ENCODE results near the gene TP53I11. TPM values are rescaled to one million over a fixed set of nuclear protein-coding genes. Genes with fewer than 3 reads are reported as not detected.

The TP53I11 gene
- total RNA-seq, 1 donor from 2014 or later = 110 TPM

DNA sequence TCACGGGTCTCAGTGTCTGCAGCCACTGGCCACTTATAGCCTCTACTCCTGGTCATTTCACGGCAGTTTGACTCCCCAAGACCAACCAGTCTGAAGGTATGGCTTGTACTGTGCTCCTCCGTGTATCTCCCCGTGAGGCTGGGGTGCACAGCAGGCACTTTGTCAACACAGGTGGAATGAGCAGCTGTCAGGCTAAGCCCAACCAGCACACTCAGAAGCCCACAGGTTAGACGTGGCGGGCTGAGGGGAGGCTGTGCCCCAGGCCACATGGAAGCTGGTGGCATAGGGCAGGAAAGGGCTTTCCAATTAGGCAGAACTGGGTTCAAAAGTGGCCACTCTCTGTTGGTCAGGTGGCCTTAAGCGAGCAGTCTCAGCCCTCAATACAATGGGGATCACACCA lies 7.0 kb downstream of the TP53I11 start:
- no peak for TF ChIP-seq CTCF (IDR thresholded peaks at IDR 0.05)
- Histone ChIP-seq H3K27me3 (no peaks in the 10 kb centered on the region), H3K36me3 (no peaks in the 10 kb centered on the region), H3K9me3 (no peaks in the 10 kb centered on the region), H3K4me1 (peaks cover 44% of the 10 kb centered on the region), H3K4me3 (no peak overlapping the region), H3K27ac (no peak overlapping the region)
- ATAC-seq (no peak), DNase-seq (no peak)
- intact Hi-C loops (cut with DNase I) = no loop called here

- Histone ChIP-seq H3K4me1 (peaks cover 38% of the 10 kb centered on the region), H3K27ac (no peak overlapping the region), H3K9me3 (no peaks in the 10 kb centered on the region), H3K4me3 (no peak overlapping the region), H3K27me3 (no peaks in the 10 kb centered on the region), H3K36me3 (no peaks in the 10 kb centered on the region)
- peak; percentile 78 for ATAC-seq
- peak; percentile 71 for DNase-seq
- TF ChIP-seq CTCF (IDR thresholded peaks at IDR 0.05) = no peak
- intact Hi-C loops (cut with DNase I) = no loop called here
These were observed 7.6 kb downstream of the TP53I11 start for GRCh38 chr11:44943118-44943517.

DNA sequence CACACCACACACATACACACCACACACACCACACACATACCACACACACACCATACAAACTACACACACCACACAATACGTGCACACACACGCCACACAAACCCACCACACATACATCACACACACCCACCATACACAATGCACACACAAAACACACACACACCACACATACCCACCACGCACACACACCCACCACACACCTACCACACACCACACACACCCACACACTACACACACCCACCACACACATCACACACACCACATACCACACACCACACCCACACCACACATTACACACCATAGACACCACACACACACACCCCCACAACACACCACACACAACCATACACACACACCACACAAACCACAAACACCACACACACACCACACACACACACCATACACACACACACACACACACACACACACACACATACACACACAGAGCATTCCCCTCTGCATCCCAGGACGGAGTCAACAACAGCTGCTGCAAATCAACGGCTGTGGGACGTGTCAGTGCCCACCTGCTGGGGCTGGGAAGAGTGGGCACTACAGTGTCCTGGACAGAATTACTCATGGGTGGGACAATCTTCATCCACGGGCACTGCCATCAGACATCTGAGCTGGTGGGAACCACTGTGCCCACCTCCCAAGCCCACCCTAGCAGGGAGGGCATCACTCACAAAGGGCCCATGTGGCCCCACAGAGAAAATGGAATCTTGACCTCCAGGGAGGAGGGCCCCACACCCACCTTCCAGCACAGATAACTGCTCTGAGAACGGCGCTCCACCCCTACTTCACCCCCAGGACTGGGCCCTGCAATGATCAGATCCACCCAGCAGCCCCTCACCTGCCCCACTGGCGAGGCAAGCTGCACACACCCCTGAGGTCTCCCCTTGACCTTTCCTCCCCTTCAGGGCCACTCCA lies 8.4 kb downstream of the TP53I11 start:
- Histone ChIP-seq H3K9me3 (no peaks in the 10 kb centered on the region), H3K27ac (no peak overlapping the region), H3K4me3 (no peak overlapping the region), H3K4me1 (peaks cover 30% of the 10 kb centered on the region), H3K36me3 (peaks cover 6% of the 10 kb centered on the region), H3K27me3 (no peaks in the 10 kb centered on the region)
- no peak for TF ChIP-seq CTCF (IDR thresholded peaks at IDR 0.05)
- intact Hi-C loops (cut with DNase I) = no loop called here
- DNase-seq = no peak
- ATAC-seq = no peak

DNA sequence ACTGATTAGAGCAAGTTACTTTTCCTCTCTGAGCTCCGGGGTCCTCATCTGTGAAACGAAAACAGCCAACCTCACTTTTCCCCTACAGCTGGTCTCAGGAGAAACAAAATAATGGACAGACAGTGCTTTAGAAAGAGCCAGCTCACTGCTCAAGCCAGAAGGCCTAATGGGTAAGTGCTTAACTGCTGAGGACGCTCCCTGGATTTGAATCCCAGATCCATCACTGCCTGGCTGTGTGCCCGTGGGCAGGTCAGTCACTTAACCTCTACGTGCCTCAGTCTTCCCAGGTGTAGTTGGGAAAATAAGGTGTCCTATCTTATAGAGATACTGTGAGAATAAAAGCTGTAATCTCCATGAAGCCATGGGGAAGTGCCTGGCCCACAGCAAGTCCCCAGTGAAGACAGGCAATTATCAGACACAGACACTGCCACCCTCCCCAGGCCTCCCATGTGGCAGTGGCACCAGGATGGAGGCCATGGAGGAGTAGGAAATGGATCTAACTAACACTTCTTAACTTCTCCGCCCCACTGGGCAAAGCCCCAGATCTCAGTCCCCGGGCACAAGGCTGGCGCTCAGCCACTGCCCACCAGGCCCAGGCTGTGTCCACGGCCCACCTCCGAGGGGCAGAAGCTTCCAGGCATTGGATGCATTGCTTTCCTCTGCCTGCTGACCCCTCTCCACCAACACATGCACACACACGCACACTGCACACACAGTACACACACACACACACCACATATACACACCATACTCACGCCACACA lies 9.2 kb downstream of the TP53I11 start:
- no peak for DNase-seq
- intact Hi-C loops (cut with DNase I) = no loop called here

DNA sequence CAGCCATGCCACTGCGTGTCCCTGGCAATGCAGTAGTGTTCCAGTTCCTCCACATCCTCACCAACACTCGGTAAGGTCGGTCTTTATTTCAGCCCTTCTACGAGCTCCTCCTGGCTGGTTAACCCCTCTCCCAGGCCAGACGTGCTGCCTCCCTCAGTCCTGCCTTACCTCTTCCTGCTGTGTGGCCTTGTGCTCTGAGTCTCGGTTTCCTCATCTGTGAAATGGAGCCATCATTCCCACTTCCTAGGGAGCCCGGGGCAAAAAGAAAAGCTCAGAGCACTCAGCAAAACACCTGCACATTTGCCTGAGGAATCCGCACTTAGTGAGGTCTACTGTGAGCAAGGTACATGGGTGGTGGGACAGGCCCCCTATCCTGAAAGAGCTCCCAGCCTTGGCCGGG lies 9.8 kb downstream of the TP53I11 start:
- peaks cover 19% of the 10 kb centered on the region for H3K36me3 ChIP-seq
- TF ChIP-seq CTCF (IDR thresholded peaks at IDR 0.05) = no peak
- no peak overlapping the region for H3K4me3 ChIP-seq
- no peaks in the 10 kb centered on the region for H3K27me3 ChIP-seq
- ATAC-seq = no peak
- H3K4me1 ChIP-seq = peaks cover 29% of the 10 kb centered on the region
- DNase-seq = no peak
- H3K9me3 ChIP-seq = no peaks in the 10 kb centered on the region
- no peak overlapping the region for H3K27ac ChIP-seq
- intact Hi-C loops (cut with DNase I) = no loop called here

More for the DNA sequence above, 9.2 kb downstream of the TP53I11 start:
- H3K27me3 ChIP-seq = no peaks in the 10 kb centered on the region
- no peak overlapping the region for H3K4me3 ChIP-seq
- peaks cover 29% of the 10 kb centered on the region for H3K4me1 ChIP-seq
- H3K36me3 ChIP-seq = peaks cover 14% of the 10 kb centered on the region
- TF ChIP-seq CTCF (IDR thresholded peaks at IDR 0.05) = no peak
- no peaks in the 10 kb centered on the region for H3K9me3 ChIP-seq
- ATAC-seq = no peak
- H3K27ac ChIP-seq = no peak overlapping the region
